Measurements from ENCODE around the gene KRI1. TPM values are rescaled to one million over a fixed set of nuclear protein-coding genes. Genes with fewer than 3 reads are reported as not detected.
"Not testable (repeated sequence)": the region's sequence is repeated elsewhere in the genome, so short reads cannot be mapped to it uniquely, and the experiment has no call there.

Gene KRI1
- total and polyA plus RNA-seq, 2 donors (not counting 1 experiment from before 2014, with no cell fraction given) = 8.6 to 9.4 TPM

DNA sequence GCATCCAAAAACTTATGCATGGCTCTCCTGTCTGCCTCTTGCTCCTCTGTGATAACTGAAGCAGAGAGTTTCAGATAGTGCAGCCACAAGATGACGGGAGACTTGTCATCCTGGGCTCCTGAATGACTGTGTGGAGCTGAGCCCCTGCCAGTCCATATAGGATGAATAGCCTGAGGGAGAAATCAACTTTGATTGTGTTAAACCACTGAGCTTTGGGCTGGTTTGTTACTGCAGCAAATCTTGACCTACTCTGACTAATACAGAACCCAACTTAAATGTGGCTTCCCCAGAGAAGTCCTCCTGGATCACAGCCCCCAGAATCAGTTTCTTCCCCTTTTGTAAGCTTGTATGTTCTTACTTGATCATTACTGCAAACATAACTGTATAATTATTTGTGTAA, 33.4 kb downstream of the KRI1 start:
- no peaks in the 10 kb centered on the region for H3K4me1 ChIP-seq (ENCODE audit: control insufficient read depth, extremely low read depth, insufficient read depth, low read length)
- no peak overlapping the region for H3K4me2 ChIP-seq (ENCODE audit: extremely low read depth, insufficient read depth, low read length)
- no peak for DNase-seq (ENCODE audit: low read depth in 2 of 2)
- H2AFZ ChIP-seq (ENCODE audit: low read length) = no peak overlapping the region
- no peak overlapping the region for H3K9ac ChIP-seq (ENCODE audit: insufficient read depth, low read length)
- H3K79me2 ChIP-seq (ENCODE audit: control insufficient read depth, insufficient read depth, low read length) = no peaks in the 10 kb centered on the region
- no peaks in the 10 kb centered on the region for H3K27me3 ChIP-seq (ENCODE audit: control insufficient read depth, insufficient read depth, low read length)
- no peak overlapping the region for H3K27ac ChIP-seq (ENCODE audit: insufficient read depth, low read length)
- no peak overlapping the region for H3K4me3 ChIP-seq (replicated peaks in 1 of 4; ENCODE audit: control extremely low read depth in 1 of 4, insufficient read depth in 1 of 4, low read depth in 3 of 4, low read length in 4 of 4)
- TF ChIP-seq EZH2 (IDR thresholded peaks at IDR 0.05; ENCODE audit: low read length, missing control alignments) = no peak
- TF ChIP-seq, protein P1, sequence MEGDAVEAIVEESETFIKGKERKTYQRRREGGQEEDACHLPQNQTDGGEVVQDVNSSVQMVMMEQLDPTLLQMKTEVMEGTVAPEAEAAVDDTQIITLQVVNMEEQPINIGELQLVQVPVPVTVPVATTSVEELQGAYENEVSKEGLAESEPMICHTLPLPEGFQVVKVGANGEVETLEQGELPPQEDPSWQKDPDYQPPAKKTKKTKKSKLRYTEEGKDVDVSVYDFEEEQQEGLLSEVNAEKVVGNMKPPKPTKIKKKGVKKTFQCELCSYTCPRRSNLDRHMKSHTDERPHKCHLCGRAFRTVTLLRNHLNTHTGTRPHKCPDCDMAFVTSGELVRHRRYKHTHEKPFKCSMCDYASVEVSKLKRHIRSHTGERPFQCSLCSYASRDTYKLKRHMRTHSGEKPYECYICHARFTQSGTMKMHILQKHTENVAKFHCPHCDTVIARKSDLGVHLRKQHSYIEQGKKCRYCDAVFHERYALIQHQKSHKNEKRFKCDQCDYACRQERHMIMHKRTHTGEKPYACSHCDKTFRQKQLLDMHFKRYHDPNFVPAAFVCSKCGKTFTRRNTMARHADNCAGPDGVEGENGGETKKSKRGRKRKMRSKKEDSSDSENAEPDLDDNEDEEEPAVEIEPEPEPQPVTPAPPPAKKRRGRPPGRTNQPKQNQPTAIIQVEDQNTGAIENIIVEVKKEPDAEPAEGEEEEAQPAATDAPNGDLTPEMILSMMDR (conservative IDR thresholded peaks at IDR 0.05 in 1 of 2, IDR thresholded peaks at IDR 0.05 in 1 of 2; ENCODE audit: low read depth in 1 of 2, low read length in 2 of 2) = no peak
- H4K20me1 ChIP-seq (ENCODE audit: control insufficient read depth, extremely low read depth, insufficient read depth, low read length) = no peaks in the 10 kb centered on the region
- H3K9me3 ChIP-seq (ENCODE audit: control insufficient read depth, insufficient read depth, low read depth, low read length) = no peaks in the 10 kb centered on the region
- no peaks in the 10 kb centered on the region for H3K36me3 ChIP-seq (ENCODE audit: control insufficient read depth, insufficient read depth, low read length)

DNA sequence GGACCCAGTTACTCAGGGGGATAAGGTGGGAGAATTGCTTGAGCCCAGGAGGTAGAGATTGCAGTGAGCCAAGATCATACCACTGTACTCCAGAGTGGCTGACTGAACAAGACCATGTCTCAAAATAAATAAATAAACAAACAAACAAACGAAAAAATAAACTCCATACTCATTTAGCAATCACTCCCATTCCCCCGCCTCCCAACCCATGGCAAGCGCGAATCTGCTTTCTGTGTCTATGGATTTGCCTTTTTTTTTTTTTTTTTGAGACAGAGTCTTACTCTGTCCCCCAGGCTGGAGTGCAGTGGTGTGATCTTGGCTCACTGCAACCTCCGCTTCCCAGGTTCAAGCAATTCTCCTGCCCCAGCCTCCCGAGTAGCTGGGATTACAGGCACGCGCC, 38.9 kb downstream of the KRI1 start:
- H2AFZ ChIP-seq (ENCODE audit: low read length); H3K27me3 ChIP-seq (ENCODE audit: control insufficient read depth, insufficient read depth, low read length); H3K9ac ChIP-seq (ENCODE audit: insufficient read depth, low read length); H3K4me3 ChIP-seq (replicated peaks in 1 of 4; ENCODE audit: control extremely low read depth in 1 of 4, insufficient read depth in 1 of 4, low read depth in 3 of 4, low read length in 4 of 4); H3K4me2 ChIP-seq (ENCODE audit: extremely low read depth, insufficient read depth, low read length); H3K79me2 ChIP-seq (ENCODE audit: control insufficient read depth, insufficient read depth, low read length); H4K20me1 ChIP-seq (ENCODE audit: control insufficient read depth, extremely low read depth, insufficient read depth, low read length); H3K9me3 ChIP-seq (ENCODE audit: control insufficient read depth, insufficient read depth, low read depth, low read length); H3K36me3 ChIP-seq (ENCODE audit: control insufficient read depth, insufficient read depth, low read length); DNase-seq (ENCODE audit: low read depth in 2 of 2); H3K27ac ChIP-seq (ENCODE audit: insufficient read depth, low read length); H3K4me1 ChIP-seq (ENCODE audit: control insufficient read depth, extremely low read depth, insufficient read depth, low read length): not testable (repeated sequence)

DNA sequence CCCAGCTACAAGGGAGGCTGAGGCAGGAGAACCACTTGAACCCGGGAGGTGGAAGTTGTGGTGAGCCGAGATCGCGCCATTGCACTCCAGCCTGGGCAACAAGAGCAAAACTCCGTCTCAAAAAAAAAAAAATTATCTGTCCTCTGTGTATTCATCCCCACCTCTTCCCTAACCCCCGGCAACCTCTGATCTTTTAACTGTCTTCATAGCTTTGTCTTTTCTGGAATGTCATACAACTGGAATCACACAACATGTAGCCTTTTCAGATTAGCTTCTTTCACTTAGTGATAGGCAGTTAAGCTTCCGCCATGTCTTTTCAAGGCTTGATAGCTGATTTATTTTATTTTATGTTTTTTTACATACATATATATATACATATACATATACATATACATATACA, 40.2 kb downstream of the KRI1 start:
- Histone ChIP-seq H3K4me3 (replicated peaks in 1 of 4; ENCODE audit: control extremely low read depth in 1 of 4, insufficient read depth in 1 of 4, low read depth in 3 of 4, low read length in 4 of 4) (no peak overlapping the region), H3K27ac (ENCODE audit: insufficient read depth, low read length) (no peak overlapping the region), H3K4me1 (ENCODE audit: control insufficient read depth, extremely low read depth, insufficient read depth, low read length) (no peaks in the 10 kb centered on the region), H3K36me3 (ENCODE audit: control insufficient read depth, insufficient read depth, low read length) (no peaks in the 10 kb centered on the region), H3K27me3 (ENCODE audit: control insufficient read depth, insufficient read depth, low read length) (no peaks in the 10 kb centered on the region), H3K9me3 (ENCODE audit: control insufficient read depth, insufficient read depth, low read depth, low read length) (no peaks in the 10 kb centered on the region), H2AFZ (ENCODE audit: low read length) (no peak overlapping the region), H3K4me2 (ENCODE audit: extremely low read depth, insufficient read depth, low read length) (no peak overlapping the region), H3K79me2 (ENCODE audit: control insufficient read depth, insufficient read depth, low read length) (no peaks in the 10 kb centered on the region), H4K20me1 (ENCODE audit: control insufficient read depth, extremely low read depth, insufficient read depth, low read length) (no peaks in the 10 kb centered on the region), H3K9ac (ENCODE audit: insufficient read depth, low read length) (no peak overlapping the region)
- TF ChIP-seq, protein P1 (conservative IDR thresholded peaks at IDR 0.05 in 1 of 2, IDR thresholded peaks at IDR 0.05 in 1 of 2; ENCODE audit: low read depth in 1 of 2, low read length in 2 of 2) = no peak
- TF ChIP-seq EZH2 (IDR thresholded peaks at IDR 0.05; ENCODE audit: low read length, missing control alignments) = no peak
- no peak for DNase-seq (ENCODE audit: low read depth in 2 of 2)
